Esophagus squamous epithelium (tissue), 5 donors: ENCODE measurements around the gene PRDM2. TPM values are rescaled to one million over a fixed set of nuclear protein-coding genes. Genes with fewer than 3 reads are reported as not detected.

Source experiments
- DNase-seq: peaks from one replicate; lab custom pipeline; 2025; lab: John Stamatoyannopoulos, UW
- H3K27ac ChIP-seq, 4 donors: fragments of 200-600 bp; sonication (generic); one replicate each; pipeline ENCODE4 v1.5.1; 2016 to 2019; ENCODE audit warnings: mild to moderate bottlenecking in 1 of 4
- H3K27me3 ChIP-seq, 4 donors: fragments of 200-600 bp; sonication (generic); 1 replicate in 3 of 4; 2 replicates in 1 of 4; pipeline versions ENCODE4 v1.5.1 to v1.6.0; 2017 to 2021; ENCODE audit warnings: antibody characterized with exemption in 1 of 4
- H3K36me3 ChIP-seq, 3 donors: fragments of 200-600 bp; sonication (generic); one replicate each; pipeline ENCODE4 v1.5.1; 2016 to 2019
- H3K4me1 ChIP-seq, 3 donors: fragments of 200-600 bp; sonication (generic); one replicate each; pipeline ENCODE4 v1.5.1; 2017 to 2019
- H3K4me3 ChIP-seq, 4 donors: fragments of 200-600 bp; sonication (generic); 1 replicate in 3 of 4; 2 replicates in 1 of 4; pipeline ENCODE4 v1.5.1; 2016 to 2019; ENCODE audit warnings: mild to moderate bottlenecking in 2 of 4, moderate library complexity in 1 of 4
- H3K9me3 ChIP-seq, 3 donors: fragments of 200-600 bp; sonication (generic); one replicate each; pipeline ENCODE4 v1.5.1; 2016 to 2019
- CTCF ChIP-seq, 6 experiments: fragments of 450-650 bp in 4 of 6; fragments of 200-600 bp in 2 of 6; sonication (generic) in 2 of 6; IDR thresholded peaks; one replicate each; pipeline ENCODE4 v1.5.1; 2016 to 2019; ENCODE audit warnings: antibody characterized with exemption in 6 of 6, mild to moderate bottlenecking in 4 of 6, moderate library complexity in 4 of 6
- POLR2A ChIP-seq, 4 donors: fragments of 450-650 bp; IDR thresholded peaks; one replicate each; pipeline ENCODE4 v1.6.1; 2017; ENCODE audit warnings: antibody characterized with exemption in 4 of 4, mild to moderate bottlenecking in 4 of 4, moderate library complexity in 3 of 4
- WGBS, 2 donors: methylation state at CpG; one replicate each; pipeline ENCODE4 v1.1.5; 2018; 5-methylcytosine and 5-hydroxymethylcytosine counted together
- intact Hi-C: fragments of 100-400 bp; cut with DNase I; formaldehyde crosslinking; loops from one replicate; pipeline ENCODE4 v1.15.0; 2022
- total RNA-seq, 4 donors: library from RNA; depleted of rRNA; stranded (reverse); fragments of >200 nt; gene quantifications; one replicate each; pipeline ENCODE4 v1.1.0, GENCODE V29; 2016
- donor health status: DM: yes; HTN: yes; CAD: no.

PRDM2 gene
- total RNA-seq, 4 donors from 2014 or later, result 19.2 to 37.4 (median 26.2) TPM

GRCh38 chr1:13780780-13781179 is 80.8 kb downstream of the PRDM2 start:
- Histone ChIP-seq H3K4me3 (no peak overlapping the region), H3K27me3 (no peaks in the 10 kb centered on the region), H3K27ac (peak overlapping the region in 1 of 4 donors; percentile 65), H3K4me1 (peaks cover 0 to 50% (median 30%) of the 10 kb centered on the region in 3 donors), H3K36me3 (peaks cover 12 to 100% (median 26%) of the 10 kb centered on the region in 3 donors), H3K9me3 (no peaks in the 10 kb centered on the region)
- TF ChIP-seq CTCF (IDR thresholded peaks at IDR 0.05) (no peak), POLR2A (IDR thresholded peaks at IDR 0.05) (no peak)
- WGBS, 2 donors, result 90 to 95% methylated on average over 6 of the region's 6 CpGs
- DNase-seq, result no peak
- intact Hi-C loops, result no loop called here

GRCh38 chr1:13781228-13781627 is 81.2 kb downstream of the PRDM2 start:
- no peak overlapping the region for H3K4me3 ChIP-seq
- WGBS, 2 donors, result 83 to 85% methylated on average over 6 of the region's 6 CpGs
- intact Hi-C loops, result no loop called here
- peaks cover 0 to 50% (median 30%) of the 10 kb centered on the region in 3 donors for H3K4me1 ChIP-seq
- DNase-seq, result no peak
- no peaks in the 10 kb centered on the region for H3K27me3 ChIP-seq
- peaks cover 9 to 100% (median 23%) of the 10 kb centered on the region in 3 donors for H3K36me3 ChIP-seq
- TF ChIP-seq POLR2A (IDR thresholded peaks at IDR 0.05), result no peak
- no peak for TF ChIP-seq CTCF (IDR thresholded peaks at IDR 0.05)
- peak overlapping the region in 3 of 4 donors; percentile 12 to 65 (median 57) for H3K27ac ChIP-seq
- no peaks in the 10 kb centered on the region for H3K9me3 ChIP-seq

- TF ChIP-seq CTCF (IDR thresholded peaks at IDR 0.05) (no peak), POLR2A (IDR thresholded peaks at IDR 0.05) (no peak)
- H3K27me3 ChIP-seq, result no peaks in the 10 kb centered on the region
- H3K36me3 ChIP-seq, result peaks cover 9 to 100% (median 14%) of the 10 kb centered on the region in 3 donors
- DNase-seq, result no peak
- no peaks in the 10 kb centered on the region for H3K9me3 ChIP-seq
- intact Hi-C loops, result no loop called here
- H3K4me1 ChIP-seq, result peaks cover 0 to 50% (median 30%) of the 10 kb centered on the region in 3 donors
- peak overlapping the region in 2 of 4 donors; percentile 11 to 44 for H3K4me3 ChIP-seq
- peak overlapping the region in 3 of 4 donors; percentile 23 to 65 (median 57) for H3K27ac ChIP-seq
- 28 to 30% methylated on average over 13 to 20 of the region's 20 CpGs for WGBS, 2 donors
These were observed 82.1 kb downstream of the PRDM2 start for GRCh38 chr1:13781907-13782633.

GRCh38 chr1:13782634-13783360 is 82.8 kb downstream of the PRDM2 start:
- H3K27ac ChIP-seq, result peak overlapping the region in 3 of 4 donors; percentile 23 to 65 (median 46)
- H3K27me3 ChIP-seq, result no peaks in the 10 kb centered on the region
- no peak for DNase-seq
- WGBS, 2 donors, result 50 to 52% methylated on average over 12 of the region's 12 CpGs
- H3K36me3 ChIP-seq, result peaks cover 7 to 99% (median 9%) of the 10 kb centered on the region in 3 donors
- TF ChIP-seq POLR2A (IDR thresholded peaks at IDR 0.05), result no peak
- TF ChIP-seq CTCF (IDR thresholded peaks at IDR 0.05), result no peak
- no peaks in the 10 kb centered on the region for H3K9me3 ChIP-seq
- H3K4me1 ChIP-seq, result peaks cover 0 to 50% (median 30%) of the 10 kb centered on the region in 3 donors
- peak overlapping the region in 2 of 4 donors; percentile 11 to 44 for H3K4me3 ChIP-seq
- intact Hi-C loops, result no loop called here

- no peak for DNase-seq
- H3K9me3 ChIP-seq, result no peaks in the 10 kb centered on the region
- H3K27ac ChIP-seq, result peak overlapping the region in 1 of 4 donors; percentile 25
- WGBS, 2 donors, result 82 to 84% methylated on average over 5 of the region's 5 CpGs
- TF ChIP-seq CTCF (IDR thresholded peaks at IDR 0.05) (no peak), POLR2A (IDR thresholded peaks at IDR 0.05) (no peak)
- intact Hi-C loops, result no loop called here
- H3K4me1 ChIP-seq, result peaks cover 0 to 50% (median 30%) of the 10 kb centered on the region in 3 donors
- H3K36me3 ChIP-seq, result peaks cover 0 to 99% (median 4%) of the 10 kb centered on the region in 3 donors
- H3K4me3 ChIP-seq, result peak overlapping the region in 1 of 4 donors; percentile 15
- H3K27me3 ChIP-seq, result no peaks in the 10 kb centered on the region
These were observed 83.6 kb downstream of the PRDM2 start for GRCh38 chr1:13783551-13783950.
